NCI-H774 (cell line): ENCODE measurements around the gene ASCC1.
"Not testable (repeated sequence)": the region's sequence is repeated elsewhere in the genome, so short reads cannot be mapped to it uniquely, and the experiment has no call there.

Experiments
- DNase-seq: peaks from one replicate; lab custom pipeline; 2025; lab: John Stamatoyannopoulos, UW

Gene ASCC1

DNA sequence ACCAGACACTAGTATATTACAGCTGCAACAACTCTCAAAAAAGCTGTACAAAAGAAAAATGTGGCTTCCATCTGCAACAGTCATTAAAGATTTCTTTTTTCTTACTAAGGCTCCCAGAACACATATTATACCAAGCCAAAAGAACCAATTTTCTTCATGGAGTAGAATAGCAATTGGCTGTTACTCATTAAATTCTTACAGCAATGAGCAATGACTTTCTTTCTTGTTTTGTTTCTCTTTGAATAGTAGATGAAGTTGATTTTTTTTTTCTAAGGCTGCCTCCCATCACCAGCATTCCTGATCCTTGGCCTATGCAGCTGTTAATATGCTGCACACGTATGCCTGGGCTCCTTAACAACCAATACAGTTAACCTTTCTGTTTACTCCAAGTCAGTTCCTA lies 91.1 kb downstream of the ASCC1 start:
- no peak for DNase-seq

DNA sequence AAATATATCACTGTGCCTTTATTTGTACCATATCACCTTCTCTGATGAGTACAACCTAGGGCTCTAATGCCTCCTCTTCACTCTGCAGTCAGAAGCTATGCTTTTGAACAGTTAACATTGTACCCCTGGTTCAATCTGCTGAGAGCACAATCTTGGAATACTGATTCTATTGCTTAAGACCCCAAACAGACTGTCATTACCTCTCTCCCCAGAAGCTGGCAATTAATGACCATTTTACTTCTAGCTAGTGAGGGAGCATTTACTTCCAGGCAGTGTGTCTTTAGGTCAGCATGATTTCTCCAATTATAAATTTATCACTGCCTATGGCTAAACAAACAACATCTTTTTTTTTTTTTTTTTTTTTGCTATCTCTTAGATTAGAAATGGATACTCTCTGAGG lies 91.7 kb downstream of the ASCC1 start:
- DNase-seq = no peak

DNA sequence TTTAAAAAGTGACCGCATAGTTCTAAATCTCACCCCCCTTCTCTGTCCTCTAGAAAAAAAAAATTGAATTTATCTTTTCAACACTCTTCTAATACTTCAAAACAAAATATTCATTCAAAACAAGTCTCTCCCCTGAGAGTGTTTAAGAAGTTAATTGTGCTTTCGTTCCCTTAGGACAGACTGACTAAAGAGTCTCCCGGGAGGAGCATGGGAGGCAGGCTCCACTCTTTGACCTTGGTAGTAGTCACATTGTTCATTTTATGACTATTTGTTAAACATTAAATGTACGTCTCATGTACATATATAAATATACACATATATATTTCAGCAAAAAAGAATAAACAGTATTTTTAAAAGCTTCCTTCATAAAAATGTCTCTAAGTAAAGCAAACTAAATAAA lies 92.5 kb downstream of the ASCC1 start:
- DNase-seq = no peak

DNA sequence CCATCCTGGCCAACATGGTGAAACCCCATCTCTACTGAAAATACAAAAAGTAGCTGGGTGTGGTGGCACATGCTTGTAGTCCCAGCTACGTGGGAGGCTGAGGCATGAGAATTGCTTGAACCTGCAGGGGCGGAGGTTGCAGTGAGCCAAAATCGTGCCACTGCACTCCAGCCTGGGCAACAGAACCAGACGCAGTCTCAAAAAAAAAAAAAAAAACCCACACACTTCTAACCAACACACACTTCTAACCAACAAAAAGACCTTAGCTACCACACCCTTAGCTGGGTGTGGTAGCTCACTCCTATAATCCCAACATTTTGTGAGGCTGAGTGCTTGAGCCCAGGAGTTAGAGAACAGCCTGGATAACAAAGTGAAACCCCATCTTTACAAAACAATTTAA lies 93.9 kb downstream of the ASCC1 start:
- no peak for DNase-seq

DNA sequence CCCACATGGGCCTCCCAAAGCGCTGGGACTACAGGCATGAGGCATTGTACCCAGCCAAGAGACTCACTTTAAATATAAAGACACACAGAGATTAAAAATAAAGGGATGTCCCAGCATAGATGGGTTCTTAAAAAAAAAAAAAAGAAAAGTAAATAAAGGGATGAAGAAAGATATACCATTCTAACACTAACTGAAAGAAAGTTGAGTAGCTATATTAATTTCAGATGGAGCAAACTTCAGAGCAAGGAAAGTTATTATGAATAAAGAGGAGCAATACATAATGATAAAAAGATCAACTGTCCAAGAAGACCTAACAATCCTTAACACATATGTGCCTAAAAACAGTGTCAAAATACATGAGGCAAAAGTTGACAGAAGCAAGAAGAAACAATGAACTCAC lies 94.7 kb downstream of the ASCC1 start:
- DNase-seq = no peak

DNA sequence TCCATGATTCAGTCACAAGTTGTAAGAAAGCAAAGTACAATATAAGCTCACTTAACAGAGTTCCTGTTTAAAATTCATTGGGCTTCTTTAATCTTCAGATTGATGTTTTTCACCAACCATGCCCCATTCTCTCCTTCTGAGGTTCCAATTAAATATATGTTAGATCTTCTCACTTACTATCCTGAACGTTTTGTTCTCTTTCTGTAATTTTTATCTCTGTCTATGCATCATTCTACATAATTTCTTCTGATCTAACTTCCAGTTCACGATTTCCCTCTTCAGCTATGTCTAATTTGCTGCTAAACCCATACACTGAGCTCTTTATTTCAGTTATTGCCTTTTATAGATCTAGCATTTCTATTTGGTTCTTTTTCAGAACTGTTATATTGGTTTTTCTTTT lies 99.7 kb downstream of the ASCC1 start:
- DNase-seq = no peak

DNA sequence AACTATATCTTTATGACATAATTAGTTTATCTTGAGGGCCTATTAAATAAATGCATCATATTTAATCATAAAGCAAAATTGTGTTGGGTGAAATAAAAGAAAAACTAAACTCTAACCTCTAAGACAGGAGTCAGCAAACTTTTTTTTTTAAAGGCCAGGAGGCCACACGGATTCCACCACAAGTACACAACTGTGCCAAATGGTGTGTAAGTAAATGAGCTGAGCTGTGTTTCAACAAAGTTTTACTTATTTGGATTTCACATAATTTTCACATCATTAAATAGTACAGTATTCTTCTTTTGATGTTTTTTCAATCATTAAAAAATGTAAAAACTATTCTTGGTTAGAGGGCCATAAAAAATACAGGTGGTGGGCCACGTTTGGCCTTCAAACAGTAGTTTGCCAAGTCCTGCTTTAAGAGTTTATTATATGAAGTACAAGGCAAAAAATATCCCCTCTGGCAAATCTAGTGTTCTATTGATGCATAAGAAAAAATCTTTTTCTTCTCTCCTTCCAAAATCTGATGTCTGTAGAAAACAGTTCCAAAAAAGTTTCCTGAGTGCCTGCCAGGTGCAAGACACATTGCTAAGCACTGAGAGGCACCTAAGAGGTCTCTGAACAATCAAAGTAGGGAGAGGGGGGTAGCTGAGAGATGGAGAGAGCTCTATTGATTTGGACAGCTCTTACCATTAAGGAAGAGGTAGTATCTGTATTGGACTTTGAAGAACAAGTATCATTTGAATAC lies 101.2 kb downstream of the ASCC1 start:
- no peak for DNase-seq

DNA sequence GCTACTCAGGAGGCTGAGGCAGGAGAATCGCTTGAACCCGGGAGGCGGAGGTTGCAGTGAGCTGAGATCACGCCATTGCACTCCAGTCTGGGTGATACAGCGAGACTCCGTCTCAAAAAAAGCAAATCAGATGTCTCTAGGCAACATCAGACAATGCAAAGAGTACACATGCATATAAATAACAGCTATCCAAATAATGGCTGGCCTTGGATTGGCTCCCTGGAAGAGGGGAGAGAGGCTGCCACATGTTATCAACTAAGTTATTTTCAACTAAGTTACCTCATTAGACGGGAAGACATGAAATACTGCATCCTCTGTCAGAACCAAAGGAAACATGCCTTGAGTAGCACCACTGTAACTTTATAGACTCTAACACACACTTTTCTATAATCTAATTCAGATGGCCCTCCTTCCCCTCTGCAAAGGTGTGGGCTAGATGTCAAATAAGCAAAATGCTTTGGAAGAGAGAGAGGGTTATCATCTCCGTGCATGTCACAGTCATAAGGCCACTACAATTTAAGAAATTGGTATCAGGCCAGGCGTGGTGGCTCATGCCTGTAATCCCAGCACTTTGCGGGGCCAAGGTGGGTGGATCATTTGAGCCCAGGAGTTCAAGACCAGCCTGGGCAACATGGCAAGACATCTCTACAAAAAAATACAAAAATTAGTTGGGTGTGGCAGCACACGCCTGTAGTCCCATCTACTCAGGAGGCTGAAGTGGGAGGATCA lies 105.2 kb downstream of the ASCC1 start:
- no peak for DNase-seq

DNA sequence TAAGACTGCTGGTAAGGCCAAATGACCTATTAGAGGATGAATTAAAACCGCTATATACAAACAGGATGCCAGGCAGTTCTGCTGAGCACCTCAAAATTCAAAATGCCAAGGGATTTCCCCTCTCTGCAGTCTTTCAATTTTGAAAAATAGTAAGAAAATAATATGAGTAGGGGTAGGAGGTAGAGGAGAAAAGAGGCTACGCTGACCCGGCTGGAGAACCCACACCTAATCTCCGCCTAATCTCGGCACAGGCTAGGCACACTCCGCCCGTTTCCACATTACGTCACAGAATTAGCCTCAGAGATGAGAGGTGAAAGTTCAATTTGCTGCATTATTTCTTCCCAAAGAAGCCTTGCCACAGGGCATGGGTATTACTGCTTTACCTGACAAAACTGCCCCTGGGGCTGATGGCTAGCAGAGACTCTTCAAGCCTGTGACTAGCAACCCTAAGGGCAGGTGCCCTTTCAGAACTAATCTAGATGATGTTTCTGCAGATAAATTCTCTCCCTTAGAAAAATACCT lies 106.4 kb downstream of the ASCC1 start:
- DNase-seq = no peak

DNA sequence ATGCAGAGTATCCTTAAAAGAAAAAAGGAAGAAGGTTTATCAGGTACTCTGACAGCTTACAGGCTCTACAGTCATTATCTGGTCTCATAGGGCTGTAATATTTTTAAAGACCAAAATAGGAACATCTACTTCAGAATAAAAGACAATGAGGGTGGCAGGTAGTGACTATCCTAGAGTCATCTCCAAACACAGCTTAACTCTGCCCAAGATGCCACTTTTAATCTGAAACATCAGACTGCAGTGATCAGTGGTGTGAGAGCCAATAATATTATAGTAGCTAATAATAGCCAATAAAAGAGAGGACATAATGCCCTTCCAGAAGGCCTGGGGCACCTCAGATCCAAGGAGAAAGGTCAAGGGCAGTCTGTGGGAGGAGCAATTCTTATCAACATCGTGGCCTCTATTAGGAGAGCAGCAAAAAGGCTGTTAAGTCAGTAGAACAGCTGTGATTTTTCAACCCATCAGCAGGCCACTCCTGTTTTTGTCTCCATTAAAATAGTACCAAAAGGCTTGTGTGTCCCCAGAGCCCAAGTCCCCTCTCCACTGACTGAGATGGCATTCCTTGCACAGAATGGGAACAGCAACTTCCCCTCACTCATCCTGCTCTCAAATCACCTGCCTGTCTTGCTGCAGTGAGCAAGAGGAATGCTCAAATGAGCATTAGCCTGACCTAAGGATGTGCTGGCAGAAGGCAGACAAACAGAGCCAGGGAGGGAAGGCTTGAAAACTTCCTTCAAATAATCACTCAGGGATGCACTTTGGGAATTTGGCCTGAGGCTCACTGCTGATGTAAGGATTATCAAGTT lies 107.0 kb downstream of the ASCC1 start:
- DNase-seq = no peak

DNA sequence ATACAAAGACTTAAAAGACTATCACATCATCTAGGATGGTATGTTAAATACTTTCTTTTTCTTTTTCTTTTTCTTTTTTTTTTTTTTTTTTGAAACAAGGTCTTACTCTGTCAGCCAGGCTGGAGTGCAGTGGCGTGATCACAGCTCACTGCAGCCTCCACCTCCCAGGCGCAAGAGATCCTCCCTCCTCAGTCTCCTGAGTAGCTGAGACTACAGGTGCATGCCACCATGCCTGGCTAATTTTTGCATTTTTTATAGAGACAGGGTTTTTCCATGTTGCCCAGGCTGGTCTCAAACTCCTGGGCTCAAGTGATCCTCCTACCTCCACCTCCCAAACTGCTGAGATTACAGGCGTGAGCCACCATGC lies 108.1 kb downstream of the ASCC1 start:
- DNase-seq = not testable (repeated sequence)

DNA sequence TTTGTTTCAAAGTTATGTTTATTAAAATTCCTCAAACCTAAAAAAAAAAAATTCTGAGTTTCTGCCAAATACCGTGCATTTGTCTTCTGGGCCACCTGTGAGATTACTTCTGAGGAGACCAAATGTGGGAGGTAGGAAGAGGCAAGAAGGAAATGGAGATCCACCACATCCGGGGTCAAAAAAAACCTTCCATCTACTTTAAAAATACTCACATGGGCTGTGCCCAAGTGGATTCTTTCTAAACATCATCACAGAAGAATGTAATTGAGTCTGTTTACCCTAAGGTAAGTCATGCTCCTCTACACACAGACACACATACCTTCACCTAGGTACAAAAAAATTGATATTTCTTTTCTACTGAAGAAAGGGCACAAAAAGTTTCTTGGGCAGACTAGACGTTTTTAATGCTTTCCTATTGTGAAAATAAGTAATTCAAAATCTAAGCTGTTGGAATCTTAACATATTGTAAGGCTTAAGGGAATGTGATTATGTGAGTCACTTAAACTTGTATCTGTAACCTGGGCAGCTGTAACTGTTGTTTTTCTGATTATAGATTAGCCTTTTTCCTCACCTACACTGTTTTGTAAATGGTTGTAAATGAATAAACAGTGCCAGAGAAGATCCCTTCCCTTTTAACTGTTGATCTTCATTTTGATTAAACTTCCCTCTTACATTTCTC lies 108.6 kb downstream of the ASCC1 start:
- DNase-seq = no peak

DNA sequence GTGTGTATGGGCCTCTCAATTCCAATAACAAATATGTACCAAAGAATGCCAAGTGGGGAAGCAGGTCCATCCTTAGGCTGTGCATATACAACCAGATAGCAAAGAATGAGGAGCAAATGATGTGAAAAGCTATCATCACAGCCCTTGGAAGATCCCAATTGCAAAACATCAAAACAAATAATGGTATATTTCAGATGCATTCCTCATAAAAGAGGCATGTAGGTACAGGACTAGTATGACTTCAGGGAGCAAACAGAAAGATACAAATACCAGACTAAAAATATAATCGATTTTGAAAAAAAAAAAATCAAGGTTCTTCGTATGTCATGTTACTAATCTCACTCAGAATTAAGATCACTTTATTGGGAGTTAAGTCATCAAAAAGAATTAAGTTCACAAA lies 109.2 kb downstream of the ASCC1 start:
- no peak for DNase-seq

DNA sequence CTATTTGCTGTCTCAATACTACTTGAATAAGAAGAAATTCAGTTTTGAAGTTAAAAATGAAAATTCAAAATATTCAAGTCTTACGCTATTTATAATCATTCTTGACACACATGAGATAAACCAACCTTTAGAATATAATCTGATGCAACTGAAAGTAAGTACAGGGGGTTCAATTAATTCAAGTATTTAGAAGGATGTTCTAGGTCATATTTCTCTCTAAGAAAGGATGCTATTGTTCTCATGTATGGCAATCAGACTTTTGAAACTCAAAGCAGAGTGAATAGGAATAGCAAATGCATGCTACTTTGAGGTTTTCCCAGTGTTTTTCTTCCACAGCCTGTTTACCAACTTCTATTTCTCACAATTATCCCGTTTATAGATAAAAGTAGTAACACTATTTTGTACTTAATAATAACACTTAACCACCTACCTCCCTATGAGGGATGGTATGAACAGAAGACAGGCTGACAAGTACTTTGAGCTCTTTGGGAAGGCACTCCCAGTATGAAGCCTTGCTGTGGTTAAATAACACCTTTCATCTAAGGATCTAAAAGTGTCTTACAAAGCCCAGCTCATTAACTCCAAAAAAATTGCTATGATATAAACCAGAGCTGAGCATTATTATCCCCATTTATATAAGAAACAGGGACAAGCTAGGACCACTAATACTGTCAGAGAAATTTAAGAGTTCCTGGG lies 109.8 kb downstream of the ASCC1 start:
- DNase-seq = no peak

DNA sequence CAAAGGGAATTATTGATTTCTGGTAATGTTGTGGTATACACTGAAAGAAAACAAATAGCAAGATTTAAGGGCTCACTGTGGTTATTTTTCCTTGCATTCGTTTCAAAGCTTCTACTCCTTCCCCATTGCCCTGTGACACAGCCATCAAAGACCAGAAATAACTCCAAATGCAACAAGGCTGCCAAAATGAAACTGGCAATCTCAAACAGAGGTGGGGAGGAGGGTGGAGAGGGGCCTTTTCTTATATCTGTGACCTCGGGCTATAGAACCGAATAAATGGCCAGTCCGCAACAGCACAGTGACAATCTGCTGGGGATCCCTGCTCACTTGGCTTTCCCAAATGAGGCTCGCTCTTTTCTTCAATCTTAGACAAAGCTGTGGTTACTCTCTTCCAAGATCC lies 110.4 kb downstream of the ASCC1 start:
- DNase-seq = no peak

DNA sequence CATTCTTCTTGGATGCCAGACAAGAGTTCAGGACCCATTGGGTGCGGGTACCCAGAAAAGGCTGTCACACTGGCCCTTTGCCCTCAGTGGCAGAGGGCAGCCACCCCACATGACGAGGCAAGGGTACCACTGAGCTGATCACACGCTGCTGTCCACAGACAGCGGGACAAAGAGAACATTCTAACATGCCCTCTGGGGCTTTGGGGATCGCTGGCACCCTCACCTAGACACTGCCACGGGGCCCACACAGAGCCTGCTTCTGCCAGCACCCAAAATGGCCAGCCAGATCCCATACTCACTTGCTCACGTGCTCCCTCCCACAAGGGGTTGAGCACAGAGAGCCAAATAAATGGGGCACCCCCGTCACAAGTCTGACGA lies 111.0 kb downstream of the ASCC1 start:
- DNase-seq = no peak

DNA sequence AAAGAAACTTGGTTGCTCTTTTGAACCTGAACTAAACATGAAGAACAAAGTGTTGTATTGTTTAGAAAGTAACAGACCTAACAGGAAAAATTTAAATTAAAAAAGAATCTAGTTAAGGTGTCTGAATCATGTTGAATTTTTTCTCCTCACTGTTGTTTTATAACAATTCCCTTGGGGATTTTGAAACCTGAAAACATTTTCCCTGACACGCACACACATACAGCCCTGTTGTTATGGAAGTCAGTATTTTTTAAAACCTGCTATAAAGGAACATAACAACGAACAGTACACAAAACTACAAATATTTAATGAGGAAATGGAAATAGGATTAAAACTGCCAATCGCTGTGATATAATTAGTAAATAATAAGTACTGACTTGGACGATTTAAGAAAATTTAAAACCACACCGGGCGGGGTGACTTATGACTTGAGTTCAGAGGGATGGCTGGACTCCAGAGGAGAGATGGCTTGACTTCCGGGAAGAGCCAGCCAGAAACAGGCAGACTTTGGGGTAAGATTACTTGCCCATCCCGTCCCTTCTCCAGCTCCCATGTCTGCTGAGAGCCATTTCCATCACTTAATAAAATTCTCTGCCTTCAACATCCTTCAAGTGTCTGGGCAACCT lies 111.5 kb downstream of the ASCC1 start:
- no peak for DNase-seq

DNA sequence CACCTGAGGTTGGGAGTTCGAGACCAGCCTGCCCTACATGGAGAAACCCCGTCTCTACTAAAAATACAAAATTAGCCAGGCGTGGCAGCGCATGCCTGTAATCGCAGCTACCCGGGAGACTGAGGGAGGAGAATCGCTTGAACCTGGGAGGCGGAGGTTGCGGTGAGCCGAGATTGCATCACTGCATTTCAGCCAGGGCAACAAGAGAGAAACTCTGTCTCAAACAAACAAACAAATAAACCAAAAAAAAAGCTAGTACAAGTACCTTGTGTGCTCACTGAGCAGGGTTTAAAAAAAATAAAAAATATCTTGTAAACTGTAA lies 116.5 kb downstream of the ASCC1 start:
- DNase-seq = no peak

DNA sequence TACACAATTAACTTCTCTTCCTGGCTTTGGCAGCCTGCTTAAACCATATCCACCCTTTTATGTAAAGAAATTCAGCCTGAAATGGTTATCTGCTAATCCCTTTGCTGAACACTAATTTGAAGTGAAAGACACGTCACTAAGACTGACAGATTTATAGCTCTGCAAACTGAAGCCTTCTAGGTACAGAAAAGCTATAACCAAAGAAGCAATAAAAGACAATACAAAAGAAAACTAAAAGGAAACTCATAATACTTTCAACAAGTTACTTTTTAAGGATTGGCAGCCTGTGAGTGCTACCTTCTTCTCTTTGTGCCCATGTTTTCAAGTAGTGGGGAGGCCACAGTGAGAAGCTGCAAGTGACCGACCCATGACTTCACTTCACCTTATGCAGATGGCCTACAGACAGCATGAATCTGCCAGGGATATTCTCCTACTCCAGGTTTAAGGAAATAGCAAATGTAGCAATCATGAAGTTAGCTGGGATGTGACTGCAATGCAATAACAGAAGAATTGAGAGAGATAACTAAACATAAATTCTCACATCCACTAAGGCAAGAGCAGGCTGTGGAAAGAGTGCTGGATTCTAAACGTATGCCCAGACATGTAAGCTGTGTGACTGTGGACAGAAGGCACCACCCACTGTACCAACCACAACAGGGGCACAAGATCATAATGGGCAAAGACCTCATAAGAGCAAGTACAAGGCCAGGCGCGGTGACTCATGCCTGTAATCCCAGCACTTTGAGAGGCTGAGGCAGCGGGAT lies 117.1 kb downstream of the ASCC1 start:
- DNase-seq = no peak

DNA sequence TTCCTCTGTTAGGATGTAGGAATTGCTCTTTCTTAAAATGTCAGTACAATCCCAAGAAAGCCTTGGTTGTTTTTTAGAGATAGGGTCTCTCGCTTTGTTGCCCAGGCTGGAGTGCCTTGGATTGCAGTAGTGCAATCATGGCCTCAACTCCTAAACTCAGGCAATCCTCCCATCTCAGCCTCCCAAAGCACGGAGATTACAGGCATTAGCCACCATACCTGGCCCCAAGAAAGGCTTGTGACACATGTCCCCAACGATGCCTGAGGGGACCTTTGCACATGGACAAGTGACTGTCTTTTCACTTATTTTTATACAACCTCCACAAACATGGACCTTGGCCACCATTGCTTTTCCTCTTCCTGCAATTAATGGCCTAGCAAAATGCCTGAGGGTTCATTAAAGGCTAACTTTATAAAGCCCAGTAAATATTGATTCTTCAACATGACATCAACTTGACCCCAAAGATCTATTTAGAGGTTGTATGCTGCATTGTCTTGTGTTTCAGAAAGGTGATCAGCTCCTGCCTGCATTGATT lies 117.7 kb downstream of the ASCC1 start:
- no peak for DNase-seq
